ENCODE measurements around the gene BAIAP2.
"Not testable (repeated sequence)": the region's sequence is repeated elsewhere in the genome, so short reads cannot be mapped to it uniquely, and the experiment has no call there.

Gene BAIAP2

DNA sequence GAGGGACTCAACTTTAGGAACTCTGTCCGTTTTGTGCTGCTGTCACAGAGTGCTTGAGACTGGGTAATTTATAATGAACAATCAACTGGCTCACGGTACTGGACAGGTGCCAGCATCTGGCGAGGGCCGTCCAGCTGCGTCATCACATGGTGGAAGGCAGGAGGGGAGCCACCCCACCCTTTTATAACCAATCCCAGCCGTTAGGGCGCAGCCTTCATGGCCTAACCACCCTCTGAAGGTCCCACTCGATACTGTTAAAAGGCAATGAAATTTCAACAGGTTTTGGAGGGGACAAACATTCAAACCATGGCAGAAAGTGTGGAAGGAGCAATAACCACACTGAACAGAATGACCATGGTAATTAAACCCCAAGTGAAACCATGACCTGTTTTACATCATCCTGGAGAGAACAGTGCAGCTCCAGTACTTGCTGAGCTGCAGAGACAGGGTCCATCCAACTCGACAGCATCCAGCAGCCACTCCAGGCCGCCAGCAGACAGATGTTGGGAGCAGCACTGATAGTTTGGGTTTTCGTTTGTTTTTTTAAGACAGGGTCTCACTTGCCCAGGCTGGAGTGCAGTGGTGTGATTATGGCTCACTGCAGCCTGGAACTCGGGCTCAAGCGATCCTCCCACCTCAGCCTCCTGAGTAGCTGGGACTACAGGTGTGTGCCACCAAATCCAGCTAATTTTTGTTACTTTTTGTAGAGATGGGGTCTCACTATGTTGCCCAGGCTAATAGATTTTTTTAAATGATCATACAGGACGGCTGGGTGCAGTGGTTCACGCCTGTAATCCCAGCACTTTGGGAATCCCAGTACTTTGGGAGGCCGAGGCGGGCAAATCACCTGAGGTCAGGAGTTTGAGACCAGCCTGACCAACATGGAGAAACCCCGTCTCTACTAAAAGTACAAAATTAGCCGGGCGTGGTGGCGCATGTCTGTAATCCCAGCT is 32.3 kb upstream of the BAIAP2 start:
- peak; percentile 89 for DNase-seq

- DNase-seq: no peak
Observed at GRCh38 chr17:81003711-81004475, 31.1 kb upstream of the BAIAP2 start.

GRCh38 chr17:81006891-81007290 is 28.1 kb upstream of the BAIAP2 start:
- DNase-seq: no peak

- no peak for DNase-seq
Observed at GRCh38 chr17:81008140-81008539, 26.8 kb upstream of the BAIAP2 start.

DNA sequence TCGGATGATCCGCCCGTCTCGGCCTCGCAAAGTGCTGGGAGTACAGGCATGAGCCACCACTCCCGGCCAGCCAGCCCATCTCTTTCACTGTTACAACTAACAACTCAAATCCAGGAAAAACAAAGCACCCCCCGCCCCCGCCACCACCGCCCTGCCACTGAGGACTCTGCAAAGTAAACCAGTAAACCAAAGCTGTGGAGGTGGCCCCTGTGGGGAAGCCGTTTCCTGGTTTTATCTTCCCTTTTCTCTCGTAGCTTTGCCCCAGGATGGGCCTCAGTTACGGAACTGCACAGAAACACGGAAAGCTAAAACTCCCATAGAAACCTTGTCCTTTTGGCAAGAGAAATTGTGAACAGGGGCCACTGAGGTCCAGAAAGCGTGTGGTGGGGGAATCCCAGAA is 25.8 kb upstream of the BAIAP2 start:
- DNase-seq: no peak

GRCh38 chr17:81010935-81011334 is 24.0 kb upstream of the BAIAP2 start:
- no peak for DNase-seq

DNA sequence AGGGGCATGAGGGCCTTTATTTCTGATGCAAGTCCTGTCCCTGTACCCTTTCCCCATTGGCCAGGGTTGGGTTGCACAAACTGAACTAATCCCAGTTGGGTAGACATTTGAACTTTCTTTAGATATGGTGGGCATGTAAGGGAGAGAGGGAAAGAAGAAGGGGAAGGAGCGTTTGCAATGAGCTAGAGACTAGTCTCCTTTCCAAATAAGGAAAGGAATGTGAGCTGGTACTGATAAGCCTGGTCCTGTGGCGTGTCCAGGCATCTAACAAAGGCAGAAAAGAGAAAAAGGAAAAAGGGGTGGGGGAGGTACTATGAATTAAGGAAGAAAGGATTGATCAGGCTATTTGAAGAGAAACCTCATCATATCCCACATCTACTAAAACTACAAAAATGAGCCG is 23.0 kb upstream of the BAIAP2 start:
- no peak for DNase-seq

DNA sequence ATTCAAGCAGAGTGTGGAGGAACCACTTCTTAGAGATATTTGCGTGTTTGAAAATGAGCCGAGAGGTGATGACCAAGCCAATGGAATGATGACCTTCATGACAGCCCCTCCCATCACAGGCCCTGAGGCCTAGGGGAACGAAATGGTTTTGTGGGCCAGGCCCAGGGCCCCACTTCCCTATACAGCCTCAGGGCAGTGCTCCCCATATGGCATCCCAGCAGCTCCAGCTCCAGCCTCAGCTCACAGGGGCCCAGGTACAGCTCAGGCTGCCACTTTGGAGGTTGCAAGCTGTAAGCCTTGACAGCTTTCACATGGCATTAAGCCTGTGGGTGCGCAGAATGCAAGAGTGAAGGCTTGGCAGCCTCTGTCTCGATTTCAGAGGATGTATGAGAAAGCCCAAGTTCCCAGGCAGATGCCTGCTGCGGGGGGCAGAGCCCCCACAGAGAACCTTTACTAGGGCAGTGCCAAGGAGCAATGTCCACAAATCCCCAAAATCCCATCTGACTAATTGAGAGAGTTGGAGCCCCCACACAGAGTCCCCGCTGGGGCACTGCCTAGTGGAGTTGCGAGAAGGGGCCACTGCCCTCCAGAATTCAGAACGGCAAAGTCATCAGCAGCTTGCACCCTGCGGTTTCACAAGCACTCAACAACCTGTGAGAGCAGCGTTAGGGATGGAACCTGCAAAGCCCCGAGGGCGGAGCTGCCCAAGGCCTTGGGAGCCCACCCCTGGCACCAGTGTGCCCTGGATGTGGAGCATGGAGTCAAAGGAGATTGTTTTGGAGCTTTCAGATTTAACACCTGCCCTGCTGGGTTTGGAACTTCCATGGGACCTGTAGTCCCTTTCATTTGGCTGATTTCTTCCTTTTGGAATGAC is 22.1 kb upstream of the BAIAP2 start:
- DNase-seq: no peak

DNA sequence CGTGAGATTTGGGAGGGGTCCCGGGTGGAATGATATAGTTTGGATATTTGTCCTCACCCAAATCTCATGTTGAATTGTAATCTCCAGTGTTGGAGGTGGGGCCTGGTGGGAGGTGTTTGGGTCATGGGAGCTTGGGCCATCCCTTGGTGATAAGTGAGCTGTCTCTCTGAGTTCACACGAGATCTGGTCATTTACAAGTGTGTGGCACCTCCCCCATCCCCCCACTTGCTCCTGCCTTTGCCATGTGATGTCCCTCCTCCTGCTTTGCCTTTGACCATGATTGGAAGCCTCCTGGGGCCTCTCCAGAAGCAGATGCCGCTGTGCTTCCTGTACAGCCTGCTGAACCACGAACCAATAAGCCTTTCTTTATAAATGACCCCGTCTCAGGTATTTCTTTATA is 21.3 kb upstream of the BAIAP2 start:
- DNase-seq: no peak

- no peak for DNase-seq
Observed at GRCh38 chr17:81015136-81015535, 19.8 kb upstream of the BAIAP2 start.

DNA sequence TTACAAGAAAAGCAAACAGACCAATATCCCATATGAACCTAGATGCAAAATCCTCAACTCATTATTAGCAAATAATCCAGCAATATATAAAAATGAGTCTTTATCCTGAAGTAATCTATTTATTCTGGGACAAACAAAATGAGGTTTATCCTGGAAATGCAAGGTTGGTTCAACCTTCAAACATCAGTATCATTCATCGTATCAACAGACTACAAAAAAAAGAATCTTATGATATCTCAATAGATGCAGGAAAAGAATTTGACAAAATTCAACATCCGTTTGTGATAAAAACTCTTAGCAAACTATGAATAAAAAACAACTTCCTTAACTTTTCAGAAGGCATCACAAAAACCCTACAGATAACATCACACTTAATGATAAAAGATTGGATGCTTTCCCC is 18.4 kb upstream of the BAIAP2 start:
- no peak for DNase-seq

- not testable (repeated sequence) for DNase-seq
Observed at GRCh38 chr17:81017330-81017729, 17.6 kb upstream of the BAIAP2 start.

GRCh38 chr17:81018044-81018802 is 16.7 kb upstream of the BAIAP2 start:
- DNase-seq: peak; percentile 33

GRCh38 chr17:81019563-81020442 is 15.1 kb upstream of the BAIAP2 start:
- no peak for DNase-seq

GRCh38 chr17:81020443-81020766 is 14.5 kb upstream of the BAIAP2 start:
- no peak for DNase-seq

DNA sequence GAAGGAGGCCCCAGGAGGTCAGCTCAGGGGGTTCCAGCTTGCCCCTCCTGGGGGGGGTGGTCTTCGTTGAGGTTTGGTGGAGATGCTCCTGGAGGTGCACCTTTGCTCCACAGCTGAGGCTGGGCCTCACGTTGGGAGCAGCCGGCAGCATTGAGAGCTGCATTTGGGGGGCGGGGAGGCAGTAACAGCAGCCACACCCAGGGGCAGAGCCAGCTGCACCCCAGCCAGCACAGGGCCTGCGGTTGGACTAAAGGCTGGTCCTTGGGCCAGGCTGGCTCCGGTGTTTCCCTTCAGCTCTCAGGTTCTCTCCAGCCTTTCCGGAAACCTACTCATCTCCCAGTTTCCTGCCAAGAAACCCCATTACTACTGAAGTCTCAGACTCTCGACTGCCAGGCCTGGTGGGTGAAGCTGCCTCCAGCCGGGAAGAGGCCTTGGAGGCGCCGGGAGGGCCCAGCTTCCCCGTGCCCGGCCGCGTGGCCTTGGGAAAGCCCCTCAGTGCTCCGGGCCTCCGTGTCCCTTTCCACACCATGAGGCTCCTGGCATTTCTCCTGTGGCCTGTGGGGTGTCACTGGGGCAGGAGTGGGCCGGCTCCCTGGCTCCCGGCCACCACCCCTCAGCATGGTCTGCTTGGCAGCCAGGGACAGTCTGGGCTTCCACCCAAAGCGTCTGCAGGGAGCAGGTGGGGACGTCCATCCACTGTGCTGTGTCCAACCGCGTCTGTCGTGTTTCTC is 14.0 kb upstream of the BAIAP2 start:
- no peak for DNase-seq

GRCh38 chr17:81021531-81022343 is 13.2 kb upstream of the BAIAP2 start:
- DNase-seq: no peak

GRCh38 chr17:81022344-81022676 is 12.6 kb upstream of the BAIAP2 start:
- DNase-seq: no peak

DNA sequence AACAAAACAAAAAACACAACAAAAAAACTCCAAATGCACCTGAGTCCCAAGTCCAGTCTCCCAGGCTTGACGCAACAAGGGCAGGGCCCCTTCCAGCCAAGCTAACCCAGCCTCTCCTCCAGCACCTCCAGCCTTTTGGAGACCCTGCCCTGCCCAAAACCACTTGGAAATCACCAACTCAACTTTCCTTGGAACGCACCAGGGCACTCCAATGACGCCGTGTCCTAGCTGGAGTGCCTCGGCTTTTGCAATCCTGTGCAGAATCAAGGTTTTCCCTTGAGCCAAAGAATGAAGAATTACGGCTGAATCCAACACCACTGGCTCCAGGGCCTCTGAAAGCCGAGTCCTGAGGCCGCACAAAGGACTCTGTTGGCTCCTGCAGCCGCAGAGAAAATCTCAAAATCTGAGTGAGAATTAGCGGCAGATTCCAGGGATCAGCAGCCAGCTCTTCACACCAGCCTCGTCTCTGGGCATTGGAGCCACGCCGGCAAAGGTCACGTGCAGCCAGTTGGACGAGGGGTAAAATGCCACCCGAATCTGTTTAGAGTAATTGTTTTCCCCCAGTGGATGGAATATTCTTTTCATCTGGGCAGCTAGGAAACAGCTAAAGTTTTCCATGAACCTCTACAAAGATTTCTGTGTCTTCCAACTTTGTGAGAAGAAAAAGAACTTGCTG is 9.7 kb upstream of the BAIAP2 start:
- DNase-seq: no peak
